ENCODE measurements around the gene TMEM145.

The TMEM145 gene

GRCh38 chr19:42293948-42294347, 19.2 kb upstream of the TMEM145 start:
- Histone ChIP-seq H3K27ac (ENCODE audit: low read depth, low read length) (no peak overlapping the region), H3K36me3 (ENCODE audit: low read length) (no peaks in the 10 kb centered on the region), H3K9me3 (ENCODE audit: insufficient read depth, low read length) (no peaks in the 10 kb centered on the region), H3K27me3 (ENCODE audit: low read length) (no peaks in the 10 kb centered on the region), H3K9ac (ENCODE audit: low read length) (no peak overlapping the region), H3K4me2 (ENCODE audit: low read depth, low read length, poor library complexity, severe bottlenecking) (no peak overlapping the region), H2AFZ (ENCODE audit: low read depth, low read length, severe bottlenecking) (no peak overlapping the region), H3K9me2 (replicated peaks; ENCODE audit: insufficient read depth, low read length) (no peaks in the 10 kb centered on the region), H4K20me1 (ENCODE audit: low read depth, low read length) (no peaks in the 10 kb centered on the region), H3K79me2 (ENCODE audit: insufficient read depth, low read length) (no peaks in the 10 kb centered on the region), H3F3A (ENCODE audit: insufficient read depth) (peaks cover 6% of the 10 kb centered on the region), H3K4me3 (ENCODE audit: insufficient read depth, low read length, poor library complexity, severe bottlenecking) (no peak overlapping the region)
- TF ChIP-seq CTCF (IDR thresholded peaks at IDR 0.05; ENCODE audit: insufficient read depth, low read length, poor library complexity, severe bottlenecking) (no peak), EZH2phosphoT487 (conservative IDR thresholded peaks at IDR 0.05; ENCODE audit: low read length) (no peak)

GRCh38 chr19:42294471-42295137, 18.5 kb upstream of the TMEM145 start:
- TF ChIP-seq EZH2phosphoT487 (conservative IDR thresholded peaks at IDR 0.05; ENCODE audit: low read length) (no peak), CTCF (IDR thresholded peaks at IDR 0.05; ENCODE audit: insufficient read depth, low read length, poor library complexity, severe bottlenecking) (no peak)
- no peaks in the 10 kb centered on the region for H4K20me1 ChIP-seq (ENCODE audit: low read depth, low read length)

DNA sequence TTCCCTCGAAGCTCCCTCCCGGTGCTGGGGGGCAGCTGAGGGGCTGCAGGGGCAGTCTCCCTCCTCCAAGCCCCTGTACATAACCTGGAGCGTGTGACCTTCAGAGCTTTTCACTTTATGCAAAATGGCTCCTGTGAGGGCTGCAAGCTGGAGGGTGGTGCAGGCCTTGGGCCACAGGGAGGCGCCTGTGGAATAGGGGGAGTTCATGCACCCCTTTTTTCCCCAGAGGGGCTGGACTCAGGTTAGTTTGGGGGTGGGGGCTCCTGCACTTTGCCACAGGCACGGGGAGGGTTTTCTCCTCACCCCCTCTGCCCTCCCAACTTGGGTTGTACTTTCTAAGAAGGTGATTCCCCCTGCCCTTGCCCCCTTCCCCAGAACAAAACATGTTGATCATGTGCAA, 17.8 kb upstream of the TMEM145 start:
- H3K4me3 ChIP-seq (ENCODE audit: insufficient read depth, low read length, poor library complexity, severe bottlenecking), result no peak overlapping the region
- H3K9ac ChIP-seq (ENCODE audit: low read length), result no peak overlapping the region
- H3K4me2 ChIP-seq (ENCODE audit: low read depth, low read length, poor library complexity, severe bottlenecking), result no peak overlapping the region
- no peak overlapping the region for H2AFZ ChIP-seq (ENCODE audit: low read depth, low read length, severe bottlenecking)
- H4K20me1 ChIP-seq (ENCODE audit: low read depth, low read length), result no peaks in the 10 kb centered on the region
- no peaks in the 10 kb centered on the region for H3K9me2 ChIP-seq (replicated peaks; ENCODE audit: insufficient read depth, low read length)
- peaks cover 6% of the 10 kb centered on the region for H3F3A ChIP-seq (ENCODE audit: insufficient read depth)
- H3K27ac ChIP-seq (ENCODE audit: low read depth, low read length), result no peak overlapping the region
- no peaks in the 10 kb centered on the region for H3K79me2 ChIP-seq (ENCODE audit: insufficient read depth, low read length)
- no peak for TF ChIP-seq CTCF (IDR thresholded peaks at IDR 0.05; ENCODE audit: insufficient read depth, low read length, poor library complexity, severe bottlenecking)
- H3K27me3 ChIP-seq (ENCODE audit: low read length), result no peaks in the 10 kb centered on the region
- H3K36me3 ChIP-seq (ENCODE audit: low read length), result no peaks in the 10 kb centered on the region
- H3K9me3 ChIP-seq (ENCODE audit: insufficient read depth, low read length), result no peaks in the 10 kb centered on the region

More at GRCh38 chr19:42294471-42295137, 18.5 kb upstream of the TMEM145 start:
- no peak overlapping the region for H3K9ac ChIP-seq (ENCODE audit: low read length)
- no peaks in the 10 kb centered on the region for H3K36me3 ChIP-seq (ENCODE audit: low read length)
- H3F3A ChIP-seq (ENCODE audit: insufficient read depth), result peaks cover 6% of the 10 kb centered on the region
- no peak overlapping the region for H3K4me3 ChIP-seq (ENCODE audit: insufficient read depth, low read length, poor library complexity, severe bottlenecking)
- H3K4me2 ChIP-seq (ENCODE audit: low read depth, low read length, poor library complexity, severe bottlenecking), result no peak overlapping the region
- H2AFZ ChIP-seq (ENCODE audit: low read depth, low read length, severe bottlenecking), result no peak overlapping the region
- H3K9me3 ChIP-seq (ENCODE audit: insufficient read depth, low read length), result no peaks in the 10 kb centered on the region
- H3K79me2 ChIP-seq (ENCODE audit: insufficient read depth, low read length), result no peaks in the 10 kb centered on the region
- H3K27ac ChIP-seq (ENCODE audit: low read depth, low read length), result no peak overlapping the region
- no peaks in the 10 kb centered on the region for H3K27me3 ChIP-seq (ENCODE audit: low read length)
- no peaks in the 10 kb centered on the region for H3K9me2 ChIP-seq (replicated peaks; ENCODE audit: insufficient read depth, low read length)

Data from SU-DHL-6 (cell line).